ENCODE results near the gene P4HA2.

The P4HA2 gene

GRCh38 chr5:132272311-132273210 is 44.9 kb upstream of the P4HA2 start:
- peak; percentile 81 for TF ChIP-seq CTCF (IDR thresholded peaks at IDR 0.05; ENCODE audit: control insufficient read depth, insufficient read depth, low read depth, low read length, missing control alignments)

GRCh38 chr5:132271251-132272246 is 43.9 kb upstream of the P4HA2 start:
- TF ChIP-seq CTCF (IDR thresholded peaks at IDR 0.05; ENCODE audit: control insufficient read depth, insufficient read depth, low read depth, low read length, missing control alignments): no peak
- no peak overlapping the region for H3K4me3 ChIP-seq (ENCODE audit: control insufficient read depth, low read depth, low read length)
- no peak for DNase-seq (ENCODE audit: low read depth)

More at GRCh38 chr5:132272311-132273210, 44.9 kb upstream of the P4HA2 start:
- no peak overlapping the region for H3K4me3 ChIP-seq (ENCODE audit: control insufficient read depth, low read depth, low read length)
- no peak for DNase-seq (ENCODE audit: low read depth)

- no peak for DNase-seq (ENCODE audit: low read depth)
- no peak for TF ChIP-seq CTCF (IDR thresholded peaks at IDR 0.05; ENCODE audit: control insufficient read depth, insufficient read depth, low read depth, low read length, missing control alignments)
- no peak overlapping the region for H3K4me3 ChIP-seq (ENCODE audit: control insufficient read depth, low read depth, low read length)
Measured at GRCh38 chr5:132270706-132271105, 43.1 kb upstream of the P4HA2 start.

- H3K4me3 ChIP-seq (ENCODE audit: control insufficient read depth, low read depth, low read length): no peak overlapping the region
- no peak for TF ChIP-seq CTCF (IDR thresholded peaks at IDR 0.05; ENCODE audit: control insufficient read depth, insufficient read depth, low read depth, low read length, missing control alignments)
- no peak for DNase-seq (ENCODE audit: low read depth)
Measured at GRCh38 chr5:132270335-132270665, 42.6 kb upstream of the P4HA2 start.

GRCh38 chr5:132269635-132270334 is 42.1 kb upstream of the P4HA2 start:
- DNase-seq (ENCODE audit: low read depth): no peak
- no peak overlapping the region for H3K4me3 ChIP-seq (ENCODE audit: control insufficient read depth, low read depth, low read length)
- no peak for TF ChIP-seq CTCF (IDR thresholded peaks at IDR 0.05; ENCODE audit: control insufficient read depth, insufficient read depth, low read depth, low read length, missing control alignments)

Data from AG09309 (cell line).